Stimulated activated naive CD8-positive, alpha-beta T cell treated with anti-CD3 and anti-CD28 coated beads, Interleukin-15, Interleukin-2, amounts not matched to agents 100 U/mL and 50 U/mL, for 24 hours (primary cell): Measurements from ENCODE around the gene CLIC5.
"Not testable (repeated sequence)": the region's sequence is repeated elsewhere in the genome, so short reads cannot be mapped to it uniquely, and the experiment has no call there.

Experiments used
- ATAC-seq: fragments of 150-1000 bp; cut with Tn5 transposase; one replicate; pipeline ENCODE4 v1.10.0; 2021
- DNase-seq: peaks from one replicate; pipeline ENCODE4 v3.0.0; 2021

CLIC5 gene

GRCh38 chr6:45926423-45926822, 89.2 kb downstream of the CLIC5 start:
- ATAC-seq, DNase-seq: not testable (repeated sequence)

GRCh38 chr6:45924763-45925342, 90.8 kb downstream of the CLIC5 start:
- ATAC-seq: no peak

GRCh38 chr6:45923831-45924391, 91.7 kb downstream of the CLIC5 start:
- peak; percentile 59 for DNase-seq
- ATAC-seq: peak; percentile 87

More at GRCh38 chr6:45924763-45925342, 90.8 kb downstream of the CLIC5 start:
- DNase-seq: no peak

GRCh38 chr6:45922728-45923351, 92.8 kb downstream of the CLIC5 start:
- ATAC-seq: no peak
- peak; percentile 70 for DNase-seq

GRCh38 chr6:45921691-45922281, 93.9 kb downstream of the CLIC5 start:
- DNase-seq (no peak), ATAC-seq (no peak)

GRCh38 chr6:45920819-45921511, 94.7 kb downstream of the CLIC5 start:
- DNase-seq: no peak

GRCh38 chr6:45917439-45917838, 98.2 kb downstream of the CLIC5 start:
- DNase-seq: no peak
- no peak for ATAC-seq

More at GRCh38 chr6:45920819-45921511, 94.7 kb downstream of the CLIC5 start:
- ATAC-seq: peak; percentile 42

GRCh38 chr6:45916692-45917091, 99.0 kb downstream of the CLIC5 start:
- DNase-seq: no peak
- ATAC-seq: no peak

- ATAC-seq: no peak
- no peak for DNase-seq
Observed at GRCh38 chr6:45915780-45916468, 99.7 kb downstream of the CLIC5 start.

- no peak for ATAC-seq
- DNase-seq: no peak
Observed at GRCh38 chr6:45911691-45912090, 104.0 kb downstream of the CLIC5 start.

- ATAC-seq: no peak
- no peak for DNase-seq
Observed at GRCh38 chr6:45903959-45904358, 111.7 kb downstream of the CLIC5 start.

GRCh38 chr6:45902984-45903383, 112.7 kb downstream of the CLIC5 start:
- no peak for ATAC-seq

GRCh38 chr6:45901767-45902650, 113.7 kb downstream of the CLIC5 start:
- ATAC-seq (no peak), DNase-seq (no peak)

More at GRCh38 chr6:45902984-45903383, 112.7 kb downstream of the CLIC5 start:
- DNase-seq: no peak

- no peak for DNase-seq
- no peak for ATAC-seq
Observed at GRCh38 chr6:45900808-45901752, 114.6 kb downstream of the CLIC5 start.

- DNase-seq (no peak), ATAC-seq (no peak)
Observed at GRCh38 chr6:45899683-45899946, 116.0 kb downstream of the CLIC5 start.

- DNase-seq: no peak
Observed at GRCh38 chr6:45898941-45899682, 116.5 kb downstream of the CLIC5 start.

GRCh38 chr6:45896783-45897441, 118.7 kb downstream of the CLIC5 start:
- DNase-seq (no peak), ATAC-seq (no peak)

More at GRCh38 chr6:45898941-45899682, 116.5 kb downstream of the CLIC5 start:
- no peak for ATAC-seq

- DNase-seq: no peak
- ATAC-seq: peak; percentile 84
Observed at GRCh38 chr6:45895569-45895968, 120.1 kb downstream of the CLIC5 start.
